DMS53 treated with DMSO at 0.1 percent for 48 hours (cell line): ENCODE measurements around the gene ACOT8.
A peak's percentile ranks its signal among the peaks of the same experiment; 100 is the strongest.
"Not testable (repeated sequence)": the region's sequence is repeated elsewhere in the genome, so short reads cannot be mapped to it uniquely, and the experiment has no call there.

ENCODE experiments used
- DNase-seq: peaks from one replicate; lab custom pipeline; 2025; ENCODE audit not compliant: unreplicated experiment; lab: John Stamatoyannopoulos, UW

ACOT8 gene

DNA sequence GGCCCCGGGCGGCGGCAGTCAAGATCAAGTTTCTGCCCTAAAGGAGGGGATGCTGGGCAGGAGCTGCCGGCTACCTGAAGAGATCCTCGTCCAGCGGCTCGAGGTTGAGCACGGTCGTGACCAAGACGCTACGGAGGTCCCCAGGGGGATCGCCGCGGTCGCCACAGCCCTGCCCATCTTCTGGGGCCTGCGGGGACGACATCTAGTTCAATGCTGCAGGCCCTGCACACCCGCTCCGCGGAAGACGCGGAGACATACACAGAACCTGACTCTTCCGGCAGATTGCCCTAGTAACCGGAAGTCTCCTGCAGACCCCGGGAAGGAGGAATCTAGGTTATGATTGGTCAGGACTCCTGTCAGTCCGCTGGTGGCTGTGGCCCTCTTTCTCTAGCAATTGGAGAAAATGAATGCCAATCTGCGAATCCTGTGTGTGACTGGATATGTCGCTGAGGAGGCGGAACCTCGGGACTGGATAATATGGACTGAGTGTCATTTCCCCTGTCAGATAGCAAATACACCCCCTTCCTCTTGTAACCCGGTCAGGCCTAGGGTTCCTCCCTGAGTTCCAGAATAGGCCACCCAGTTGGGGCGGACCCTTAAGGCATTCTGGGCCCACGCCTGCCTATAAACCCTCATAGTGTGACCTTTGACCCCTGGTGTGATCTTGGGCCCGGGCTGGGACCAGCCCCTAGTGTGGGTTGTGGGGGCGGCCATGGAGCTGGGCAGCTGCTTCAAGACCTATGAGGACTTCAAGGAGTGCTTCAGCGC is at the start of gene ACOT8, which contains the start of gene ZSWIM3:
ACOT8 (minus strand) TSS at position 279 of the 768 bp plus-strand sequence; CDS start at position 202, 77 bp downstream.
ZSWIM3 (plus strand) TSS at position 501 of the 768 bp plus-strand sequence; CDS start at position 713, 212 bp downstream.
- DNase-seq = peak; percentile 100

- no peak for DNase-seq
These were observed 48.4 kb upstream of the ACOT8 start for GRCh38 chr20:45905505-45906079.

DNA sequence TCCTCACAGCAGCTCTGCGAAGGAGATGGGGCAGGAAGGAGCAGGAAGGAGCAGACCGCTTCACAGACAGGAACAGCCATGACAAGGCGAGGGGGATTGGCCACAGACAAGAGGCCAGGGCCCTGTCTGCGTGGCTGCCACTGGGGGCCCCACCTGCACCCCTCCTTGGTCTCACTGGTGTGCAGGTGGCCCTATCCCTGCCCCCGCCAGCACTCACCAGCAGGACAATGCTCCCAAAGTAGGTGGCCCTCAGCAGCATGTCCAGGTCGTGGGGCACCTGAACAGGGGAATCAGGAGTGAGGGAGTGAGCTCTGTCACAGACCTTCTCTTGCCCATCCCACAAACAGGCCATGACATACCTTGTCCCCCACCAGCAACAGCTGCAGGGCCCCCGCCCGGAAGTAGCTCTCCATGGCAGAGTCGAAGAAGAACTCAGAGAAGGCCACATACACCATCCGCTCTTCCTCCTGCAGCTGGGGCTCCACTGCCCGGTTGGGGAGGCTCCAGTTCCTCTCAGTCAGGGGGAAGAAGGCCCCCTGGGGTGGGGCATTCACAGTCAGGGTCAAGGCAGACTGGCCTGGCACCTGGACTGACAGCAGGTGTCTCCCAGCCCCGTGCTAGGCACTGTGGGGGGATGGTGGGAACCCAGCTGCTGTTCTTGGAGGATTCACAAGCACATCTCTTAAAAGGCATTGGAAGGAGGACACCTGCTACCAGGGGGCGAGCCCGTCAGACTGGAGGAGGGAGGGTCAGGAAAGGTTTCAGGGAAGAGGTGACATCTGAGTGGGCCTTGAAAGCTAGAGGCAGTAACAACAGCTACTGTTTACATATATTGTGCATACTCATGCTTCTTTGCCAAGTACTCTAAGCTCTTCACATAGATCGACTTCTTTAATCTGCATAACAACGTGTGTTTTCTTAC is 47.7 kb upstream of the ACOT8 start:
- no peak for DNase-seq

DNA sequence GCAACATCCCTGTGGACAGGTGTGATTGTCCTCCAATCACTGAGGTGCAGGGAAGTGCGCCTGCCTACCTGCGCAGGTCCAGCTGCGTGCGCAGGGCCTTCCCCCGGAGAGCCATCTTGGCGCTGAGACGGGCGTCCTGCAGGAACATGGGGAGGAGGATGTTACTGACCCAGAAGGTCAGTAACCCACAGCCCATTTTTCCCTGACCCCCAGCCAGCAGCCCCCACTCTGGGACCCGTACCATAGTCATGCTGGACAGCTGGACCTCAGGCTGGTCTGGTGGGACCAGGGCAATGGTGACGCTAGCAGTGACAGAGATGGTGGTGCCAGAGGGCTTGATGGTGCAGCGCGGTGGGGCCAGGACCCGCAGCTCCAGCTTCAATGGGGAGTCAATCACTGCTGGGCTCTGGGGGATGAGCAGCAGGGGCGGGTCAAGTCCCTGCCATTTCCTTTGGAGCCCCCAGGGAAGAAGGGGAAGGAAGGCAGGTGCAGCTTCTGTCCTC is 45.1 kb upstream of the ACOT8 start:
- DNase-seq = no peak

- DNase-seq = not testable (repeated sequence)
These were observed 44.1 kb upstream of the ACOT8 start for GRCh38 chr20:45901332-45901731.

DNA sequence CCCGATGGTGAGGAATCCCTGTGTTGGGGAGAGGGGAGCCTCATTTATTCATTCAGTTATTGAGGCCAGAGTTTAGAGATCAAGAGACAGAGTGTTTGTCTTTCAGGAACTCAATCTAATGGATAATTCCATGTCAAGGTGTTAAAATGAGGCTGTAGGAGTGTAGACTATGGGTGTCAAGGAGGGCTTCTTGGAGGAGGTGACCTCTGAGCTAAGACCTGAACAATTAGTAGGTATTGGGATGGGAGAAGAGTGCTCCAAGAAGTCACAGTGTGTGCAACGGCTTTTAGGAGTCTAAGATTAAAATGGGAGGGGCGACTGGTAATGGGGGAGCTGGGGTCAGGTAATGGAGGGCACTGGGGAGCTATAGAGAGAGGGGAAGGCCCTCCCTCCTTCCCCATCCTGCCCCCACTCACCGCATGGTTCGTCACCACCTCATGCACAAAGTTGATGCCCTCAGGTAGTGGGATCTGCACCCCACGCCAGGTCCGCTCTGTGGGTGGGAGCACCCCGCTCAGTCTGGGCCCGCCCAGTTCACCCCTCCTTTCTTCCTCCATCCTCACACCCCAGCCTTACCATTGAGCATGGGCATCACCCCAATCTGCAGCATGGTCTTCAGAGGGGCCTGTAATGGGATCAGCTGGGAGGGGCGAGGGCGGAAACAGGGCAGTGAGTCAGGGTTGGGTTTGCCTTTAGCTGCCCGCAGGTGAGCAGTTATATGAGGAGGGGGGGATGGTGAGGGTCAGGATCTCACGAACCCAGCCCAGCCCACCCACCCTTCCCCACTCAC is 42.0 kb upstream of the ACOT8 start:
- no peak for DNase-seq

DNA sequence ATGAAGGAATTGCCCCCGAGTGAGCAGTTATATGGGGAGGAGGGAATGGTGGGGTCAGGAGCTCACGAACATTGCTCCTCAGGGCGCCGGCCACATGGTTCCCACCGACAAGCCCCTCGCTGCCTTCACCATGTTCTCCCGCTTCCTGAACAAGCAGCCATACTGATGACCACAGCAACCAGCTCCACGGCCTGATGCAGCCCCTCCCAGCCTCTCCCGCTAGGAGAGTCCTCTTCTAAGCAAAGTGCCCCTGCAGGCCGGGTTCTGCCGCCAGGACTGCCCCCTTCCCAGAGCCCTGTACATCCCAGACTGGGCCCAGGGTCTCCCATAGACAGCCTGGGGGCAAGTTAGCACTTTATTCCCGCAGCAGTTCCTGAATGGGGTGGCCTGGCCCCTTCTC is 41.1 kb upstream of the ACOT8 start:
- no peak for DNase-seq

DNA sequence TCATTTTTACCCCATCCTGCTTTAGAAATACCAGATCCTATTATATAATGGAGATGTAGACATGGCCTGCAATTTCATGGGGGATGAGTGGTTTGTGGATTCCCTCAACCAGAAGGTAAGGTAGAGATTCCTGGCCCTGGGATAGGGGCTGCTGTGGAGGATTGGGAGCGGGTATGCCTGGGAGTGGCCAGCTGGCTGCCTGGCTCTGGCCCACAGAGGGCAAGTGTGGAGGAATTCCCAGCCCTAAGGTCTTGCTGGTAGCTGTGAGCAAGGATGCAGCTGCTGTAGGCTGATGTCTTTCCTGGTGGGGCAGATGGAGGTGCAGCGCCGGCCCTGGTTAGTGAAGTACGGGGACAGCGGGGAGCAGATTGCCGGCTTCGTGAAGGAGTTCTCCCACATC is 40.5 kb upstream of the ACOT8 start:
- DNase-seq = no peak

GRCh38 chr20:45897289-45897688 is 40.1 kb upstream of the ACOT8 start:
- no peak for DNase-seq

DNA sequence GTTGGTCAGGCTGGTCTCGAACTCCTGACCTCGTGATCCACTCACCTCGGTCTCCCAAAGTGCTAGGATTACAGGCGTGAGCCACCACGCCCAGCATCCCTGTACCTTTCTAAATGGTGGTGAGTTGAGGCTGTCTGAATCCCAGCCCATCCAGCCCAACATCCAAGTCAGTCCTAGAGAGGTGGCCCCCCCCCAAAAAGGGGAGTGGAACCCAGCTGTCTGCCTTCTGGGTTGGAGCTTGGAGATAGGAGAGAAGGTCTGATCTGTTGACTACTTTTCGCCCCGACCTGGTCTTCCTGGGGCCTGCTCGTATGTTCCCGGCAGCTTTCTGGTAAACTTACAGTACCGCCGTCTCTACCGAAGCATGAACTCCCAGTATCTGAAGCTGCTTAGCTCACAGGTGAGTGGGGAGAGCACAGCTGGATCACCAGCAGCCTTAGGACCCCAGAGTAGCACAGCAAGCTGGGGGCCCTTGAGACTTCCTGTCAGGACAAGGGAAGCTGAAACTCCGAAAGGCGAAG is 39.5 kb upstream of the ACOT8 start:
- DNase-seq = no peak

- no peak for DNase-seq
These were observed 37.6 kb upstream of the ACOT8 start for GRCh38 chr20:45894797-45895196.

DNA sequence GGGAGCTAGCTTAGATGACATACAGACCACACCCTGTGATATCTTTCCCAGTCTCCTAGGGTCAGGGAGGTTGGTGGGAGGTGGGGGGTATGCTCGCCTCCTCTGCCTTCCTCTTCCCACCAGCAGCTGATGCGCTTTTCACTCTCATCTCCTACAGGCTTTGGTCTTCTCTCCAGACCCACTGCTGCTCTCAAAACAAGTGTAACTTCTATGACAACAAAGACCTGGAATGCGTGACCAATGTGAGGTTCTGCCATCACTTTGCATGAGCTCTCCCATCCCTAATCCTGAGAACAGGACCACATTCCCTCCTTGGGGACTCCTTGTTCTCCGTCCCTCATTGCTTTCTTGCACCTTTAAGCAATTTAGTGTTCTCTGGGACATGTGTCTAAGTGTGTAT is 36.6 kb upstream of the ACOT8 start:
- no peak for DNase-seq

DNA sequence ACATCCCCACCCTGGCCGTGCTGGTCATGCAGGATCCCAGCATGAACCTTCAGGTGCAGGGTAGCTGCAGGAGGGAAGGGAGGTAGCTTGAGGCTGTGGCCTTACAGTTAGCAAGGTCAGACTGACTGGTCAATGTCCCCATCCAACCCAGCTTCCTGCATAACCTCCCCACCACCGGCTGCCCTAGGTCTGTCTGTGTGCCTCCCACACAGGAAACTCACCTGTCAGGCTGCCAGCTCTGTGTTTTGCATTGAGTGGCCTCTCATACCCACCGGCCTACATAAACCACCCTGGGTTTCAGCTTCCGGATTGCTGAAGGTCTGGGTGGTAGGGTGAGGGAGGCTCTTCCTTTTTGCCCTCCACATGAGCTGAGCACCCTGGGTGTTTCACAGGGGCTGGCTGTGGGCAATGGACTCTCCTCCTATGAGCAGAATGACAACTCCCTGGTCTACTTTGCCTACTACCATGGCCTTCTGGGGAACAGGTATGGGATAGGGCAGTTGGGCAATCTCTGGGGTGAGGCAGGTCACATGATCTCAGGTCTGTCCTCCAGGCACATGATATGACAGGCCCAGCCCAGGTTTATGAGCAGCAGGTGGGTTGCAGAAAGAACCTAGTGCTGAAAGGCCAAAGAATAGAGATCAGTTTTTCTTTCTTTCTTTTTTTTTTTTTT is 35.8 kb upstream of the ACOT8 start:
- DNase-seq = no peak

- DNase-seq = no peak
These were observed 35.0 kb upstream of the ACOT8 start for GRCh38 chr20:45892049-45892825.

DNA sequence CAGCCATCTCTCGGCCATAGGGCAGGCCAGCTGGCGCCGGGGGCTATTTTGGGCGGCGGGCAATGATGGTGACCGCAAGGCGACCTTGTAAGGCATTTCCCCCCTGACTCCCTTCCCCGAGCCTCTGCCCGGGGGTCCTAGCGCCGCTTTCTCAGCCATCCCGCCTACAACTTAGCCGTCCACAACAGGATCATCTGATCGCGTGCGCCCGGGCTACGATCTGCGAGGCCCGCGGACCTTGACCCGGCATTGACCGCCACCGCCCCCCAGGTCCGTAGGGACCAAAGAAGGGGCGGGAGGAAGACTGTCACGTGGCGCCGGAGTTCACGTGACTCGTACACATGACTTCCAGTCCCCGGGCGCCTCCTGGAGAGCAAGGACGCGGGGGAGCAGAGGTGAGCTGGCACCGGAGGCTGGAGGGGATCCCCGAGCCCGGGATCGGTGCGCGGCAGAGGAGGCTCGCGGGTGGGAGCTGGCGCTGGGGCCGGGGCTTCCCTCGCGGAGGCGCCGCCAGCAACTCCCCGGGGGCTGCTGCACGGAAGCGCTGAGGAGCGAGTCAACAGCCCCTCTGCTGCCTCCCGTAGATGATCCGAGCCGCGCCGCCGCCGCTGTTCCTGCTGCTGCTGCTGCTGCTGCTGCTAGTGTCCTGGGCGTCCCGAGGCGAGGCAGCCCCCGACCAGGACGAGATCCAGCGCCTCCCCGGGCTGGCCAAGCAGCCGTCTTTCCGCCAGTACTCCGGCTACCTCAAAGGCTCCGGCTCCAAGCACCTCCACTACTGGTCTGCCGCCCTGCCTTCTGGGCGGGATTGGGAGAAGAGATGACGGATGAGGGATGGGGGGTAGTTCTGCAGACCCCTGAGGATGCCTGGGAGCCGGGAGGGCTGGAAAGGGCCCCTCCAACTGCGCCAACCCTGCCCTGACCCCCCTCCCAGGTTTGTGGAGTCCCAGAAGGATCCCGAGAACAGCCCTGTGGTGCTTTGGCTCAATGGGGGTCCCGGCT is 34.1 kb upstream of the ACOT8 start, which contains the start of the genes CTSA and NEURL2:
CTSA (plus strand) TSS at position 351 of the 999 bp plus-strand sequence; CDS start at position 585, 234 bp downstream.
NEURL2 (minus strand) TSS at position 224 of the 999 bp plus-strand sequence; CDS start at position 7, 217 bp downstream.
- DNase-seq = peak; percentile 79

GRCh38 chr20:45890077-45890984 is 33.1 kb upstream of the ACOT8 start:
- peak; percentile 71 for DNase-seq
